OCI-LY1 (cell line): ENCODE data around the gene NHSL2.

ENCODE experiments used
- H2AFZ ChIP-seq: fragments of 200-600 bp; sonication (generic), shearing (Covaris generic); 2 replicates; pipeline ENCODE4 v1.6.0; 2014; ENCODE audit warnings: antibody characterized with exemption, mild to moderate bottlenecking, low read length
- H3F3A ChIP-seq: fragments of 200-600 bp; sonication (generic), shearing (Covaris generic); 2 replicates; pipeline ENCODE4 v1.6.0; 2014; ENCODE audit warnings: mild to moderate bottlenecking, antibody characterized with exemption, low read length, moderate library complexity; ENCODE audit not compliant: insufficient read depth
- H3K27ac ChIP-seq: fragments of 200-600 bp; sonication (generic); 2 replicates; pipeline ENCODE4 v1.5.1; 2014; ENCODE audit warnings: low read length, mixed run types, mild to moderate bottlenecking, low read depth; ENCODE audit not compliant: poor library complexity, severe bottlenecking
- H3K27me3 ChIP-seq: fragments of 200-600 bp; sonication (generic); 2 replicates; pipeline ENCODE4 v1.6.0; 2014; ENCODE audit warnings: antibody characterized with exemption, mild to moderate bottlenecking, low read length, moderate library complexity; ENCODE audit not compliant: insufficient read depth
- H3K36me3 ChIP-seq: fragments of 200-600 bp; sonication (generic); 2 replicates; pipeline ENCODE4 v1.6.1; 2014; ENCODE audit warnings: mild to moderate bottlenecking, antibody characterized with exemption, low read length, moderate library complexity, mixed read lengths; ENCODE audit not compliant: insufficient read depth
- H3K4me1 ChIP-seq: fragments of 200-600 bp; sonication (generic); 2 replicates; pipeline ENCODE4 v1.5.1; 2014; ENCODE audit warnings: mild to moderate bottlenecking, low read length, moderate library complexity; ENCODE audit not compliant: insufficient read depth, severe bottlenecking
- H3K4me2 ChIP-seq: fragments of 200-600 bp; sonication (generic), shearing (Covaris generic); 2 replicates; pipeline ENCODE4 v1.6.1; 2014; ENCODE audit warnings: low read length
- H3K4me3 ChIP-seq: fragments of 200-600 bp; sonication (generic); 2 replicates; pipeline ENCODE4 v1.5.1; 2014; ENCODE audit warnings: low read length, low read depth, mild to moderate bottlenecking, mixed read lengths; ENCODE audit not compliant: poor library complexity, severe bottlenecking
- H3K79me2 ChIP-seq: fragments of 200-600 bp; shearing (Covaris generic); 2 replicates; pipeline ENCODE4 v1.6.1; 2016; ENCODE audit warnings: mixed run types, low read length, mixed read lengths; ENCODE audit not compliant: insufficient read depth
- H3K9ac ChIP-seq: fragments of 200-600 bp; sonication (generic), shearing (Covaris generic); 2 replicates; pipeline ENCODE4 v1.6.1; 2014; ENCODE audit warnings: mild to moderate bottlenecking, low read length, mixed read lengths
- H3K9me2 ChIP-seq: fragments of 200-600 bp; sonication (generic), shearing (Covaris generic); 2 replicates; pipeline ENCODE4 v1.6.1; 2014; ENCODE audit warnings: low read depth, mild to moderate bottlenecking, low read length, mixed read lengths
- H3K9me3 ChIP-seq: fragments of 200-600 bp; shearing (Covaris generic); 2 replicates; pipeline ENCODE4 v1.6.1; 2014; ENCODE audit warnings: low read length, mixed read lengths
- H4K20me1 ChIP-seq: fragments of 200-600 bp; sonication (generic), shearing (Covaris generic); 2 replicates; pipeline ENCODE4 v1.6.0; 2016; ENCODE audit warnings: mild to moderate bottlenecking, low read length; ENCODE audit not compliant: insufficient read depth
- EZH2 ChIP-seq: fragments of 200-600 bp; sonication (generic), shearing (Covaris generic); IDR thresholded peaks from 2 replicates; pipeline ENCODE4 v1.8.0; 2017; ENCODE audit warnings: borderline replicate concordance, mixed run types, mild to moderate bottlenecking, antibody characterized with exemption, low read length, moderate library complexity, mixed read lengths
- TF ChIP-seq, protein P1 (sequence below): fragments of 200-600 bp; sonication (generic), shearing (Covaris generic); IDR thresholded peaks from 2 replicates; pipeline ENCODE4 v1.5.1; 2017; ENCODE audit warnings: mild to moderate bottlenecking, antibody characterized with exemption, low read length, moderate library complexity, mixed read lengths

Gene NHSL2

DNA sequence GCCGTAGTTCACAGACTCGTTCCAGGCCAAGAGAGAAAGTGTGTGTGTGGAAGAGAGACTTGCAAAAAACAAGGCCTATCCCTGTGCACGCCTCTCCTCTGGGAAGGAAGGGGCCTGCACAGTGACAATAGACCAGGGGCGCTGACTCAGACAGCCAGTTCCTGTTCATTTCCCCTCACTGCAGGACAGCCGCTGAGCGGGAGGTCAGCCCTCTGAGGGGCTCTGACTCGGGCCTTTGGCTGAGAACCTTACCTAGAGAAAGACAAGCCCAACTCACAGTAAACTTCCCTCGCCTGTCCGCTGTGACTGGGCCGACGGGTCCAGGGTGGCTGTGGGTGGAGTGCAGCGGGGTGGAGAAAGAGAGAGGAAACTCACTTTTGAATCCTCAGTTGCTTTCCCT lies 169.0 kb downstream of the NHSL2 start:
- H3K4me3 ChIP-seq: no peak overlapping the region
- H3K79me2 ChIP-seq: no peaks in the 10 kb centered on the region
- H3K9me2 ChIP-seq: no peaks in the 10 kb centered on the region
- H3K9me3 ChIP-seq: no peaks in the 10 kb centered on the region
- H3K4me1 ChIP-seq: no peaks in the 10 kb centered on the region
- H3K36me3 ChIP-seq: no peaks in the 10 kb centered on the region
- no peak overlapping the region for H3K4me2 ChIP-seq
- no peak overlapping the region for H3K9ac ChIP-seq
- no peaks in the 10 kb centered on the region for H3F3A ChIP-seq
- H4K20me1 ChIP-seq: no peaks in the 10 kb centered on the region
- H3K27ac ChIP-seq: no peak overlapping the region
- H3K27me3 ChIP-seq: no peaks in the 10 kb centered on the region
- TF ChIP-seq, protein P1, sequence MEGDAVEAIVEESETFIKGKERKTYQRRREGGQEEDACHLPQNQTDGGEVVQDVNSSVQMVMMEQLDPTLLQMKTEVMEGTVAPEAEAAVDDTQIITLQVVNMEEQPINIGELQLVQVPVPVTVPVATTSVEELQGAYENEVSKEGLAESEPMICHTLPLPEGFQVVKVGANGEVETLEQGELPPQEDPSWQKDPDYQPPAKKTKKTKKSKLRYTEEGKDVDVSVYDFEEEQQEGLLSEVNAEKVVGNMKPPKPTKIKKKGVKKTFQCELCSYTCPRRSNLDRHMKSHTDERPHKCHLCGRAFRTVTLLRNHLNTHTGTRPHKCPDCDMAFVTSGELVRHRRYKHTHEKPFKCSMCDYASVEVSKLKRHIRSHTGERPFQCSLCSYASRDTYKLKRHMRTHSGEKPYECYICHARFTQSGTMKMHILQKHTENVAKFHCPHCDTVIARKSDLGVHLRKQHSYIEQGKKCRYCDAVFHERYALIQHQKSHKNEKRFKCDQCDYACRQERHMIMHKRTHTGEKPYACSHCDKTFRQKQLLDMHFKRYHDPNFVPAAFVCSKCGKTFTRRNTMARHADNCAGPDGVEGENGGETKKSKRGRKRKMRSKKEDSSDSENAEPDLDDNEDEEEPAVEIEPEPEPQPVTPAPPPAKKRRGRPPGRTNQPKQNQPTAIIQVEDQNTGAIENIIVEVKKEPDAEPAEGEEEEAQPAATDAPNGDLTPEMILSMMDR: no peak
- TF ChIP-seq EZH2: no peak
- no peak overlapping the region for H2AFZ ChIP-seq

DNA sequence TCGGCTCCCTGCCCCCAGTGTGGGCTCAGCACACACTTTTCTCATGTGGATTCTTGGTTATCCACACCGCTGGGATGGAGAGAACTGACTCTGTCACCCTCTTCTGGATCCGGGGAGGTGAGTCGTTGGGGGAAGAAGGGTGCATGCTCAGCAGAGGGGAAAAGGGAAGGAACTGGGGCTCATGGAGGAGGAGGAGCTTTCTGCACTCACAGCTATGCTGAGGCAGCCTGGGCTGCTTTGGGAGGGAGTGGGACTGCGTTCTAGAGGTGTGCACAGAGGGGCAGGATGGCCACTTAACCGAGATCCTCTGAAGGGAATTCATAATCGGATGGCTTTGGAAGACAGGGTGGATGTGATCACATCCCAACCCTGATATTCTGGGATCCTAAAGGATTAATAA lies 169.5 kb downstream of the NHSL2 start:
- Histone ChIP-seq H3K36me3 (no peaks in the 10 kb centered on the region), H3K27me3 (no peaks in the 10 kb centered on the region), H2AFZ (no peak overlapping the region), H3K79me2 (no peaks in the 10 kb centered on the region), H3K4me1 (no peaks in the 10 kb centered on the region), H3K27ac (no peak overlapping the region), H3K4me3 (no peak overlapping the region), H3K9me2 (no peaks in the 10 kb centered on the region), H3K9ac (no peak overlapping the region), H3F3A (no peaks in the 10 kb centered on the region), H4K20me1 (no peaks in the 10 kb centered on the region), H3K4me2 (no peak overlapping the region), H3K9me3 (no peaks in the 10 kb centered on the region)
- no peak for TF ChIP-seq EZH2
- TF ChIP-seq, protein P1: no peak

DNA sequence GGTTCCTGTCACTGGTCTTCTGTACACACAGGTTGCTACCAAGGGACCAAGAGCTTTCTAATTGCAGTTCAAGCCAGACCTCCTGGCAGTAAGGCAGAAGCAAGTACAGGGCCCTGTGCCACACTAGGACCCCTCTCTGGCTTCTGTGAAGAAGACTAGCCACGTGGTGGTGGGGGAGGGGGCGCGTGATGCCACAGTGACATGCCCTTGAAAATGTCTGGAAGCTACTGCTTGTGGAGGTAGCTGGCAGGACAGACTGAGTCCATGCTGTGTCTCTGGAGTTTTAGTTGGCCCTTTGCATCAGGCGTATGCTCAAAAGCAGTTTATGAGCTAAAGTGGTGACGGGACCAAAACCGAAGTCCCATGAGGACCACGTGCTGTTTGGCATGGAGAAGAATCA lies 170.2 kb downstream of the NHSL2 start:
- H3K36me3 ChIP-seq: no peaks in the 10 kb centered on the region
- H4K20me1 ChIP-seq: no peaks in the 10 kb centered on the region
- no peaks in the 10 kb centered on the region for H3K4me1 ChIP-seq
- no peak overlapping the region for H3K9ac ChIP-seq
- no peaks in the 10 kb centered on the region for H3K27me3 ChIP-seq
- no peaks in the 10 kb centered on the region for H3F3A ChIP-seq
- H3K4me2 ChIP-seq: no peak overlapping the region
- H3K9me3 ChIP-seq: no peaks in the 10 kb centered on the region
- H3K27ac ChIP-seq: no peak overlapping the region
- H3K79me2 ChIP-seq: no peaks in the 10 kb centered on the region
- H3K4me3 ChIP-seq: no peak overlapping the region
- no peak for TF ChIP-seq EZH2
- TF ChIP-seq, protein P1: no peak
- no peak overlapping the region for H2AFZ ChIP-seq
- H3K9me2 ChIP-seq: no peaks in the 10 kb centered on the region
